ENCODE data around the gene RTN4R.

- TF ChIP-seq EZH2phosphoT487 (IDR thresholded peaks at IDR 0.05; ENCODE audit: borderline replicate concordance, low read length) (no peak), CTCF (IDR thresholded peaks at IDR 0.05; ENCODE audit: low read depth, low read length, poor library complexity, severe bottlenecking) (no peak)
Measured at GRCh38 chr22:20207277-20208025, 60.7 kb downstream of the RTN4R start.

All from DOHH2 (cell line).